CD8-positive, alpha-beta memory T cell (primary cell): ENCODE results near the gene SLIT1. TPM values are rescaled to one million over a fixed set of nuclear protein-coding genes. Genes with fewer than 3 reads are reported as not detected.

Source experiments
- CTCF ChIA-PET: fragments of 350-600 bp; sonication (Branson Sonifier 250); formaldehyde crosslinking; loops from one replicate; lab custom pipeline; 2021; ENCODE audit warnings: antibody characterized with exemption; lab: Charles Lee
- POLR2A ChIA-PET: fragments of 350-600 bp; sonication (Branson Sonifier 250); formaldehyde crosslinking; loops from one replicate; lab custom pipeline; 2021; ENCODE audit warnings: antibody characterized with exemption; lab: Charles Lee
- DNase-seq, 5 donors: peaks; one replicate each; pipeline versions ENCODE4 v3.0.0 to v3.0.0-alpha.2; 2020 to 2022; ENCODE audit warnings: mixed read lengths in 1 of 5
- H3K27ac ChIP-seq: one replicate; pipeline ENCODE4 v1.7.0; 2013; ENCODE audit warnings: low read depth, mild to moderate bottlenecking, low read length, moderate library complexity
- H3K27me3 ChIP-seq: 2 replicates; pipeline ENCODE4 v1.7.0; 2013; ENCODE audit warnings: low read length, mild to moderate bottlenecking; ENCODE audit not compliant: insufficient read depth, poor library complexity, severe bottlenecking
- H3K36me3 ChIP-seq: 2 replicates; pipeline ENCODE4 v1.7.0; 2013; ENCODE audit warnings: mild to moderate bottlenecking, low read length, moderate library complexity; ENCODE audit not compliant: insufficient read depth
- H3K4me1 ChIP-seq: 2 replicates; pipeline ENCODE4 v1.7.0; 2013; ENCODE audit warnings: mild to moderate bottlenecking, low read length, moderate library complexity; ENCODE audit not compliant: insufficient read depth
- H3K4me3 ChIP-seq: 2 replicates; pipeline ENCODE4 v1.7.0; 2013; ENCODE audit warnings: mild to moderate bottlenecking, low read length
- H3K9me3 ChIP-seq: 2 replicates; pipeline ENCODE4 v1.7.0; 2013; ENCODE audit warnings: mild to moderate bottlenecking, low read length
- H3K27ac Mint-ChIP-seq, 8 donors: one replicate each; pipeline ENCODE4 v1.8.0; 2020 to 2021; ENCODE audit warnings: mixed read lengths in 8 of 8, mild to moderate bottlenecking in 6 of 8, inconsistent platforms in 3 of 8, moderate library complexity in 3 of 8
- H3K27me3 Mint-ChIP-seq, 2 donors: one replicate each; pipeline ENCODE4 v1.8.0; 2020 to 2021; ENCODE audit warnings: mixed read lengths in 2 of 2, mild to moderate bottlenecking in 1 of 2, moderate library complexity in 1 of 2
- H3K36me3 Mint-ChIP-seq, 3 donors: one replicate each; pipeline ENCODE4 v1.8.0; 2020 to 2021; ENCODE audit warnings: mixed read lengths in 3 of 3, inconsistent platforms in 1 of 3, mild to moderate bottlenecking in 1 of 3
- H3K4me1 Mint-ChIP-seq, 3 donors: one replicate each; pipeline ENCODE4 v1.8.0; 2020 to 2021; ENCODE audit warnings: mixed read lengths in 3 of 3, inconsistent platforms in 1 of 3, mild to moderate bottlenecking in 1 of 3
- H3K4me3 Mint-ChIP-seq, 7 donors: one replicate each; pipeline ENCODE4 v1.8.0; 2020 to 2021; ENCODE audit warnings: mixed read lengths in 7 of 7, mild to moderate bottlenecking in 6 of 7, moderate library complexity in 4 of 7, inconsistent platforms in 2 of 7
- H3K9me3 Mint-ChIP-seq, 5 donors: one replicate each; pipeline ENCODE4 v1.8.0; 2020 to 2022; ENCODE audit warnings: mixed read lengths in 5 of 5, mild to moderate bottlenecking in 3 of 5, moderate library complexity in 2 of 5, inconsistent platforms in 1 of 5
- polyA plus RNA-seq: library from polyadenylated mRNA; unstranded; fragments of 300-500 nt; fragmentation: Illumina TruSeq; gene quantifications from one replicate; pipeline ENCODE4 v1.2.3, GENCODE V29; 2021
- total RNA-seq, 2 experiments: library from RNA; stranded (reverse); gene quantifications; one replicate each; pipeline ENCODE4 v1.2.3, GENCODE V29; 2021

SLIT1 gene
- total and polyA plus RNA-seq, 3 experiments from 2014 or later, result 0.06 to 0.20 TPM; not detected in 1

DNA sequence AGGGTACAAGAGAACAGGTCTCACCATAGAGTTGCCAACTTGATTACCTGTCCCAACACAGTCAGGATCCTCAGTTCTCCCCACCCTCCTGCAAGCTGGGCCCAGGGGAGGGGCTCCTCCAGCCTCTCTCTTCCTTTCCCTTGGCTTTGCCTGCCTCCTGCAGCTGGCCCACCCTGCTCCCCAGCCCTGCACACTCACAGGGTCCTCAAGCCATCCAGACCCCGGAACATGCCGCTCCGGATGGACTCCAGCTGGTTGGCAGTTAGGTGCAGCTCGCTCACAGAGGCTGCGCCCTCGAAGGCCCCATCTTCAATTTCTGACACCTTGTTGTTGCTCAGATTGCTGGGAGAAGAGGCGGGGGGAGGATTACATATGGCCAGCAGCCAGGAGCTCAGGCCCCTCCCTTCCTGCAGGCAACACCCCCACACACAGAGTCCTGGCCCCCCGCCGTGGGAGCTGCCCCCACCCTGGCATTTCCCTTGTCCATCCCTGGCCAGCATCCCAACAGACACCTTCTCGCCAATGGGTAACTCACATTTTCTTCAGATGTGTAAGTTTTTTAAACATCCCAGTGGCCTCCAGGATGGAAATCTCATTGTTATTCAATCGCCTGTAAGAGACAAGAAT is 139.2 kb downstream of the SLIT1 start:
- no peaks in the 10 kb centered on the region for H3K27me3 ChIP-seq
- peaks cover 0 to 8% (median 0%) of the 10 kb centered on the region in 3 donors for H3K36me3 Mint-ChIP-seq
- H3K27ac Mint-ChIP-seq, result no peak overlapping the region
- no peak for DNase-seq
- H3K4me3 ChIP-seq, result no peak overlapping the region
- H3K9me3 Mint-ChIP-seq, result peaks cover 0 to 7% (median 3%) of the 10 kb centered on the region in 5 donors
- no peaks in the 10 kb centered on the region for H3K9me3 ChIP-seq
- peaks cover 1 to 21% of the 10 kb centered on the region in 2 donors for H3K27me3 Mint-ChIP-seq
- POLR2A ChIA-PET, result no interaction called here
- H3K36me3 ChIP-seq, result no peaks in the 10 kb centered on the region
- no peak overlapping the region for H3K27ac ChIP-seq
- CTCF ChIA-PET, result interaction anchor here (1.6 to 2.2 kb wide), 3 partner anchors 9 to 150 kb away, joined by 3 to 10 read pairs (median 5); no protein-coding TSS in a partner anchor
- no peaks in the 10 kb centered on the region for H3K4me1 ChIP-seq
- no peaks in the 10 kb centered on the region for H3K4me1 Mint-ChIP-seq
- H3K4me3 Mint-ChIP-seq, result no peak overlapping the region

DNA sequence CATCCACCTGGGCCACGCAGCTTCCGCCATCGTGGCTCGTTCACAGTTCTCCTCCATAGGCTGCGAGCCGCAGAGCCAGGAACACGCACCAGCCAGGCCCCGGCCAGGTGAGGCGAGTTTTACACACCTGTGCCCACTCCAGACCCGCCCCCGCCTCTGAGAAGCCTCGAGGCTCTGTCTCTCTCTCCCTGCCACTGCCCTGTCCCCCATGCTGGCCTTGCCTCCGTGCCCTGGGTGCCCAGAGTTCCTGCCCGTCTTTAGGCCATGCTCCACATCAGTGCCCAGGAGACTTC is 142.2 kb downstream of the SLIT1 start:
- H3K9me3 ChIP-seq, result no peaks in the 10 kb centered on the region
- H3K27me3 ChIP-seq, result no peaks in the 10 kb centered on the region
- no peaks in the 10 kb centered on the region for H3K9me3 Mint-ChIP-seq
- no peaks in the 10 kb centered on the region for H3K4me1 ChIP-seq
- DNase-seq, result no peak
- no peak overlapping the region for H3K27ac ChIP-seq
- H3K4me3 Mint-ChIP-seq, result no peak overlapping the region
- POLR2A ChIA-PET, result no interaction called here
- no peak overlapping the region for H3K27ac Mint-ChIP-seq
- CTCF ChIA-PET, result interaction anchor here (0.5 to 1.0 kb wide), 2 partner anchors 167 to 217 kb away, joined by 3 read pairs; no protein-coding TSS in a partner anchor
- no peaks in the 10 kb centered on the region for H3K4me1 Mint-ChIP-seq
- no peaks in the 10 kb centered on the region for H3K36me3 ChIP-seq
- no peak overlapping the region for H3K4me3 ChIP-seq
- peaks cover 0 to 8% of the 10 kb centered on the region in 2 donors for H3K27me3 Mint-ChIP-seq
- H3K36me3 Mint-ChIP-seq, result no peaks in the 10 kb centered on the region

DNA sequence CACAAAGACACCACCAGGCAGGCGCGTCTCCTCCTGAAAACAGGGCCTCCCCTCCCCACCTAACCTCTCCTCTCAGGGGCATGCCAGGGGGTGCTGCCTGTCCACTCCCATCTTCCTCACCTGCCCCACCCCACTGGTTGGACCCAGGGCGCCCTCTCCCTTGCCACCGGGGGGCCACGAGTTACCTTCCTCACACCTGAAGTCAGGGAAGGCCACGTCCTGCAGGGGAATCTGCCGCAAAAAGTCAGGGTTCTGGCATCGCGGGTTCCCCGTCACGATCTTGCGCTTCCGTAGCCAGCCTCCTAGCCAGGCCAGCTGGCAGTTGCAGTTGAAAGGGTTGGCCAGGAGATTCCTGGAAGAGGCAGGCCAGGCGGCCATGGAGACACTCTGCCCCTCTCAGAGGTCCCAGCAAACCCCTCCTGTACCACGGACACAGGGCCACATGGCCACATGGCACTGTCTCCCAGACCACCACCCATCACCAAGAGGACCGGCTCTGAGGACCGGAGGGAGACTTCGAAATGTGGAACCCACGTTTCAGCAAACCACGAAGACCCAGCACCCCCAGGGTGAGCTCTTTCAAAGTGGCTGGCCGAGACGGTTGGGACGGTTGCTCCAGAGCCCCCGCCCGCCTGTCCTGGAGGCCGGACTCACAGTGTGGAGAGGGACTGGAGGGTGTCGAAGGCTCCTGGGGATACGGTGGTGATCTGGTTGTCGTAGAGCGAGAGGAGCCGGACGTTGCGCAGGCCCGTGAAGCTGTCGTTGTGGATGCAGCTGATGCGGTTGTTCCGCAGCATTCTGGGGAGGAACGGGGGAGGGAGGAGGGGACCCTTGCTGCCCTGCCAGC is 142.8 kb downstream of the SLIT1 start:
- H3K27me3 ChIP-seq, result no peaks in the 10 kb centered on the region
- no peak overlapping the region for H3K4me3 ChIP-seq
- no peak overlapping the region for H3K27ac Mint-ChIP-seq
- H3K9me3 Mint-ChIP-seq, result no peaks in the 10 kb centered on the region
- DNase-seq, result no peak
- H3K4me1 ChIP-seq, result no peaks in the 10 kb centered on the region
- H3K27ac ChIP-seq, result no peak overlapping the region
- H3K27me3 Mint-ChIP-seq, result peaks cover 0 to 6% of the 10 kb centered on the region in 2 donors
- no peak overlapping the region for H3K4me3 Mint-ChIP-seq
- no peaks in the 10 kb centered on the region for H3K9me3 ChIP-seq
- no peaks in the 10 kb centered on the region for H3K36me3 Mint-ChIP-seq
- ChIA-PET CTCF (interaction anchor here (1.0 kb wide), 1 partner anchor 168 kb away, joined by 3 read pairs; no protein-coding TSS in a partner anchor), POLR2A (no interaction called here)
- H3K4me1 Mint-ChIP-seq, result peaks cover 0 to 4% (median 3%) of the 10 kb centered on the region in 3 donors
- H3K36me3 ChIP-seq, result no peaks in the 10 kb centered on the region

DNA sequence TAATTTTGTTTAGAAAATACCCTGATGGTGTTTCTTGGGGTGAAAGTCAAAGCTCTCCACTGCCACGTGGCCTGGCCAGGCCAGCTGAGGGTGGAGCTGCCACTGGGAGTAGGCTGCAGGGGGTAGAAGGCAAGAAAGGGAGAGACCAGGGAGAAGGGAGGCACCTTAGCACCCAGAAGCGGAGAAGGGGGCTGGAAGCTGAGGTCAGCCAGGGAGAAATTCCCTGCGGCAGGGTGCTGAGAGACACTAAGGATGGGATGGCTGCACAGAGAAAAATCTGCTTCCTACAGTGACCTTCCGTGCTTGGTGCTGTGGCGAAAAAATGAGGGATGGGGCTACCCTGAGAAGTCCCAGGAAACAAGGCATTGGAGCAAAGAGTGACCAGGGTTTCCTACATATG is 143.7 kb downstream of the SLIT1 start:
- peaks cover 0 to 4% of the 10 kb centered on the region in 2 donors for H3K27me3 Mint-ChIP-seq
- Histone ChIP-seq H3K4me1 (no peaks in the 10 kb centered on the region), H3K27ac (no peak overlapping the region), H3K4me3 (no peak overlapping the region), H3K36me3 (no peaks in the 10 kb centered on the region), H3K27me3 (no peaks in the 10 kb centered on the region), H3K9me3 (no peaks in the 10 kb centered on the region)
- no peaks in the 10 kb centered on the region for H3K9me3 Mint-ChIP-seq
- H3K4me3 Mint-ChIP-seq, result no peak overlapping the region
- no peaks in the 10 kb centered on the region for H3K36me3 Mint-ChIP-seq
- no peak for DNase-seq
- POLR2A ChIA-PET, result no interaction called here
- H3K27ac Mint-ChIP-seq, result no peak overlapping the region
- CTCF ChIA-PET, result no interaction called here
- H3K4me1 Mint-ChIP-seq, result peaks cover 7 to 12% (median 7%) of the 10 kb centered on the region in 3 donors

- Mint-ChIP-seq H3K4me3 (no peak overlapping the region), H3K4me1 (peaks cover 7 to 17% (median 10%) of the 10 kb centered on the region in 3 donors), H3K36me3 (no peaks in the 10 kb centered on the region), H3K9me3 (no peaks in the 10 kb centered on the region), H3K27me3 (peaks cover 1 to 6% of the 10 kb centered on the region in 2 donors), H3K27ac (no peak overlapping the region)
- Histone ChIP-seq H3K27me3 (no peaks in the 10 kb centered on the region), H3K36me3 (no peaks in the 10 kb centered on the region), H3K9me3 (no peaks in the 10 kb centered on the region), H3K4me1 (no peaks in the 10 kb centered on the region), H3K27ac (no peak overlapping the region), H3K4me3 (no peak overlapping the region)
- no peak for DNase-seq
- CTCF ChIA-PET, result no interaction called here
- POLR2A ChIA-PET, result no interaction called here
Observed at GRCh38 chr10:97040706-97041105, 145.1 kb downstream of the SLIT1 start.

DNA sequence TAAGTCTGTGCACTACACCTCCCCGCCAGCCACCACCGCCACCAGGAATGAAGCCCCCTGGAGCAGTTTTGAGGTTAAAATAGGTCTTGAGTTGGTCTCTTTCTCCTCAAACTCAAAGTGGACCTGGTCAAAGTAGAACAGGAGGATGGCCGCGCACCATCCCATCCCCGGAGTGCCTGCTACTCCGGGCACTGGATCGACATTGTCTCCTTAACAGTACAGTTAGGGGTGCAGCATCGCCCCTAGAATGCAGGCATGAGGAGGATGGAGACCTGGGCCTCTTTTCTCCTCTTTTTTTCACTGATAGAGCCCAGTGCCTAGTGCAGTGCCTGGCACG is 145.5 kb downstream of the SLIT1 start:
- Histone ChIP-seq H3K4me1 (no peaks in the 10 kb centered on the region), H3K9me3 (no peaks in the 10 kb centered on the region), H3K27ac (no peak overlapping the region), H3K4me3 (no peak overlapping the region), H3K36me3 (no peaks in the 10 kb centered on the region), H3K27me3 (no peaks in the 10 kb centered on the region)
- POLR2A ChIA-PET, result no interaction called here
- CTCF ChIA-PET, result interaction anchor here (1.6 to 3.5 kb wide), 2 partner anchors 33 to 170 kb away, joined by 4 to 35 read pairs; no protein-coding TSS in a partner anchor
- peaks cover 7 to 17% (median 10%) of the 10 kb centered on the region in 3 donors for H3K4me1 Mint-ChIP-seq
- no peak for DNase-seq
- no peak overlapping the region for H3K27ac Mint-ChIP-seq
- no peaks in the 10 kb centered on the region for H3K36me3 Mint-ChIP-seq
- H3K4me3 Mint-ChIP-seq, result no peak overlapping the region
- peaks cover 2 to 11% of the 10 kb centered on the region in 2 donors for H3K27me3 Mint-ChIP-seq
- H3K9me3 Mint-ChIP-seq, result no peaks in the 10 kb centered on the region

GRCh38 chr10:97039538-97040247 is 146.1 kb downstream of the SLIT1 start:
- Histone ChIP-seq H3K4me3 (no peak overlapping the region), H3K36me3 (no peaks in the 10 kb centered on the region), H3K9me3 (no peaks in the 10 kb centered on the region), H3K4me1 (no peaks in the 10 kb centered on the region), H3K27me3 (no peaks in the 10 kb centered on the region), H3K27ac (no peak overlapping the region)
- Mint-ChIP-seq H3K27me3 (peaks cover 5 to 14% of the 10 kb centered on the region in 2 donors), H3K4me3 (no peak overlapping the region), H3K36me3 (no peaks in the 10 kb centered on the region), H3K27ac (no peak overlapping the region), H3K9me3 (no peaks in the 10 kb centered on the region), H3K4me1 (peaks cover 7 to 17% (median 10%) of the 10 kb centered on the region in 3 donors)
- ChIA-PET POLR2A (no interaction called here), CTCF (interaction anchor here (1.2 to 5.4 kb wide), 4 partner anchors 15 to 171 kb away, joined by 4 to 35 read pairs (median 17); no protein-coding TSS in a partner anchor)
- DNase-seq, result no peak
